D721Med (cell line): ENCODE results near the gene MAP2K3.

Experiments
- DNase-seq: peaks from one replicate; pipeline ENCODE4 v3.0.0; 2011; ENCODE audit warnings: low spot score; ENCODE audit not compliant: insufficient read length
- FAIRE-seq: peaks from 2 replicates; lab custom pipeline; 2011; peaks lifted over from hg19 to GRCh38; lab: Jason Lieb, UNC
- CTCF ChIP-seq: IDR thresholded peaks from 2 replicates; pipeline ENCODE4 v1.5.1; 2012; ENCODE audit warnings: mild to moderate bottlenecking, control low read depth; ENCODE audit not compliant: insufficient read depth; ENCODE audit errors: missing control alignments

Gene MAP2K3

GRCh38 chr17:21282850-21283249 is 1.7 kb upstream of the MAP2K3 start:
- DNase-seq (no peak), FAIRE-seq (no peak)
- no peak for TF ChIP-seq CTCF

GRCh38 chr17:21283482-21284318 is 811 bp upstream of the MAP2K3 start:
- DNase-seq (no peak), FAIRE-seq (no peak)
- TF ChIP-seq CTCF = no peak

GRCh38 chr17:21285164-21286065 is 904 bp downstream of the MAP2K3 start:
- DNase-seq = no peak
- no peak for TF ChIP-seq CTCF
- FAIRE-seq = no peak

- TF ChIP-seq CTCF = no peak
- DNase-seq = no peak
- FAIRE-seq = no peak
These were observed 1.7 kb downstream of the MAP2K3 start for GRCh38 chr17:21286066-21286770.

- no peak for TF ChIP-seq CTCF
- FAIRE-seq = no peak
- DNase-seq = no peak
These were observed 2.6 kb downstream of the MAP2K3 start for GRCh38 chr17:21286909-21287702.

GRCh38 chr17:21287703-21288449 is 3.4 kb downstream of the MAP2K3 start:
- no peak for DNase-seq
- FAIRE-seq = no peak
- TF ChIP-seq CTCF = no peak
